ENCODE results near the gene TGM4.
"Not testable (repeated sequence)": the region's sequence is repeated elsewhere in the genome, so short reads cannot be mapped to it uniquely, and the experiment has no call there.

Gene TGM4

DNA sequence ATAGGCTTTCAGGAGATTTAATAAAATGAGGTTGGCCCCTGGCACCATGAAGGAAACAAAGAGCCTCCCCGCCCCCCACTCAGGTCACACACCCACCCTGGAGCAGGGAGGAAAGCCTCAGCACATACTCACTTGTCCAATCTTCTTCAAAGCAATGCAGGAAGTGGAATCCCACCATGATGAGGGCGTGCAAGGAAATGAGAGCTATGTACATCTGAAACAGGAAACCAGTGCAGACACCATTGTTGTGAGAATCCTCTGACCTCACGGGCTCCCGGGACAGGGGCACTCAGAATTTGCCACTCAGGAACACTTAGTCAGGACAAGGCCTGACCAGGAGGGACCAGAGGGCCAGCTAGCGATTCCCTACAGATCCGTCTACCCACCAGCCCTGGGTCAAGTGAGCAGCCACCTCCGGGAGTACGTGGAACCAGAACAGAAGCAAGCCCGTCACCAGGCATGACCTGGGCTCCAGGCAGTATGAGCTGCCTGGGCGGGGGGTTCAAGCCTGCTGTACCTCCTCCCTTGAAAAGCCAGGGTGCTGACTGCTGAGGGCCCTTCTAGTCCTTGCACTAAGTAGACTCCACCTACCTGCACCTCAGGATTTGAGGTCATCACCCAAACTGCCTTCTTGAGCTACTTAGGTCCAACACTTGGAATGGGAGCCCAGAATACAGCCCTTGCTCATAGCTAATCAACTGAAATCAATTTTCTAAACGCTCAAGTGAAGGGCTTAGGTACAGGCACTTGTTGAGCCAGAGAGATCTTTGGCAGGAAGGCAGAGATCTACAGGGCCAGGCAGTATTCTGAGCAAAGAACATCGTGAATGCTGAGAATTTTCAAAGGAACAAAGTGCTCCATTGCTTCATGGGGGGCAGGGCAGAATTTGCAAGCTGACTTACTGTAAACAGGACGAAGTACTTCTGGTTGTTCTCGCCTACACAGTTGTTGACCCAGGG, 58.9 kb downstream of the TGM4 start:
- TF ChIP-seq, protein P1, sequence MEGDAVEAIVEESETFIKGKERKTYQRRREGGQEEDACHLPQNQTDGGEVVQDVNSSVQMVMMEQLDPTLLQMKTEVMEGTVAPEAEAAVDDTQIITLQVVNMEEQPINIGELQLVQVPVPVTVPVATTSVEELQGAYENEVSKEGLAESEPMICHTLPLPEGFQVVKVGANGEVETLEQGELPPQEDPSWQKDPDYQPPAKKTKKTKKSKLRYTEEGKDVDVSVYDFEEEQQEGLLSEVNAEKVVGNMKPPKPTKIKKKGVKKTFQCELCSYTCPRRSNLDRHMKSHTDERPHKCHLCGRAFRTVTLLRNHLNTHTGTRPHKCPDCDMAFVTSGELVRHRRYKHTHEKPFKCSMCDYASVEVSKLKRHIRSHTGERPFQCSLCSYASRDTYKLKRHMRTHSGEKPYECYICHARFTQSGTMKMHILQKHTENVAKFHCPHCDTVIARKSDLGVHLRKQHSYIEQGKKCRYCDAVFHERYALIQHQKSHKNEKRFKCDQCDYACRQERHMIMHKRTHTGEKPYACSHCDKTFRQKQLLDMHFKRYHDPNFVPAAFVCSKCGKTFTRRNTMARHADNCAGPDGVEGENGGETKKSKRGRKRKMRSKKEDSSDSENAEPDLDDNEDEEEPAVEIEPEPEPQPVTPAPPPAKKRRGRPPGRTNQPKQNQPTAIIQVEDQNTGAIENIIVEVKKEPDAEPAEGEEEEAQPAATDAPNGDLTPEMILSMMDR (conservative IDR thresholded peaks at IDR 0.05): no peak
- no peak overlapping the region for H3K27ac ChIP-seq

DNA sequence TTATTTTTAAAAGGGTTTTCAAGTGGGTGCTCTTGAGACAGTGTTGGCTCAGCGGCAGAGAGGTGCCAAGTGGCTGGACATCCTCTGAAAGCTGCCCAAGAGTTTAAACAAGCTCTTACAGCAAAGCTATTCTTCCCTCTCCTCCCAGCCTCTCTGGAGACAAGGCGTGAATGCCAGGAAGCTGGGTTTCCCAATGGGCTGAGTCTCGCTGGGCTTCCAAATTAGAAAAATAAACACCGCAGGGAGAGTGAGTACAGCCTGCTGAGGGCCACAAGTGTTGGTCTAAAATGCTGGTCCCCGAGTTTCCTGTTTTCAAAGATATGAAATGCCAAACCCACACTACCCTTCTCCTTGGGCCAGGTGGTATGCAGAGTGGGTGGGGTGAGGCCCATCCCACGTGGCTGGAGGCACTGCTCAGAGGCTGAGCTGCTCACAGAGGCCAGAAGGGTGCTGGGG, 65.2 kb downstream of the TGM4 start:
- TF ChIP-seq, protein P1 (conservative IDR thresholded peaks at IDR 0.05): no peak
- H3K27ac ChIP-seq: no peak overlapping the region

DNA sequence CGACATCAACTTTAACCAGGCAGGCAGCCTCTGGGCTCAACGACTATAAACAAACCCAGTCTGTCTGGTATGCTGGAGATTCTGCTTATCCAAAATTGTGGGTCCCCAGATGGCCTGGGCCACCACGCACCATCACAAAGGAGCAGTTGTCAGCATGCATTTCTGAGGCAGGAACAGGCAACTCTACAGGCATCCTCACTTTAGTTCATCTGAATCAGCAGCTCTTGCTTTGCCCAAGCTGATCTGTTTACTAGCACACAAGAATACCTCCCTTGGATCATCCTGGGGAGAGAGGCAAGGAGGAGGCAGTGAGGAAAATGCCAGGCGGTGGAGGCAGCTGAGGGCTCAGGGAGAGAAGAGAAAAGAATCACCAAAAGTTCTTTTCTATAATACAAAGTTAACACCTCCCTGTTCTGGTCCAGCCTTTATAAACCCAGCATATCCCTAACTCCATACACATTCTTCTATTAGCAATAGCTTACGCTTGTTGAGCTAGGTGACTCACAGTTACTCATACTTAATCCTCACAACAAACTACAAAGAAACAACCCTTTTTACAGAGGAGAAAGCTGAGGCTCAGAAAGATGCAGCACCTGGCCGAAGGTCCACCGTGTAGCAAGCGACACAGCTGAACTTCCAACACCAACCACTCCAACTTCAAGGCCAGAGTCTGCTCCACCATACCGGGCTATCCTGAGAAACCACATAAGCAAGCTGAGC, 68.0 kb downstream of the TGM4 start:
- TF ChIP-seq, protein P1 (conservative IDR thresholded peaks at IDR 0.05): no peak
- no peak overlapping the region for H3K27ac ChIP-seq

DNA sequence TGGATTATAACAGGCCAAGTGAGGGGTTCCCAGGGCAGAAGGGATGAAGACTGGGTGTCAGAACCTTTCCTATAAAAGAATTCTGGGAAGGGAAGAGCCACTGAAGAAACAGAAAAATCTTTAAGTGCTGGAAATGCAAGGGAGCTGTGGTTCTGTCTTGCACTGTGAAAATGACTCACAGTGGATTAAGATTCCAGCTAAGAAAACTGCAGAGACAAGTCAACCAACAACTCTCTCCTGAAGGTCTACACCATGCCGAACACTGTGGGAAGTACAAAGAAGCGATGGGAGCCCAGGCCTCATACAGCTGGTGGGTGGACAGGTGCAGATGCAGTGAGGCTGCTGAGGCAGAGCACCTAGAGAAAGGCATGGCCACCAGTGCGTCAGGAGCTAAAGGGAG, 73.8 kb downstream of the TGM4 start:
- TF ChIP-seq, protein P1 (conservative IDR thresholded peaks at IDR 0.05): no peak
- no peak overlapping the region for H3K27ac ChIP-seq

DNA sequence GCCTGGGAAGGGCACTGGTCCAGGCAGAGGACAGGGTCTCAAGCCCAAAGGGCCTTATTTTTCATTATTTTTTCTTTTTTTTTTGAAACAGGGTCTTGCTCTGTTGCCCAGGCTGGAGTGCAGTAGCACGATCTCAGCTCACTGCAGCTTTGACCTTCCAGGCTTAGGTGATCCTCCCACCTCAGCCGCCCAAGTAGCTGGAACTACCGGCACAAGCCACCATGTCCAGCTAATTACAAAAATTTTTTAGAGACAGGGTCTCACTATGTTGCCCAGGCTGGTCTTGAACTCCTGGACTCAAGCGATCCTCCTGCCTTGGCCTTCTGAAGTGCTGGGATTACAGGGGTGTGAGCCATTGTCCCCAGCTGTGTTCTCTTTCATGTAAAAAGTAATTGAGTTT, 75.4 kb downstream of the TGM4 start:
- H3K27ac ChIP-seq: not testable (repeated sequence)

- H3K27ac ChIP-seq: no peak overlapping the region
- TF ChIP-seq, protein P1 (conservative IDR thresholded peaks at IDR 0.05): no peak
These were observed 75.9 kb downstream of the TGM4 start for GRCh38 chr3:44950275-44950734.

- TF ChIP-seq, protein P1 (conservative IDR thresholded peaks at IDR 0.05): no peak
- no peak overlapping the region for H3K27ac ChIP-seq
These were observed 78.3 kb downstream of the TGM4 start for GRCh38 chr3:44952689-44953088.

All from VCaP (cell line).